ENCODE measurements around the gene RILPL1. TPM values are rescaled to one million over a fixed set of nuclear protein-coding genes. Genes with fewer than 3 reads are reported as not detected.
A peak's percentile ranks its signal among the peaks of the same experiment; 100 is the strongest.
"Not testable (repeated sequence)": the region's sequence is repeated elsewhere in the genome, so short reads cannot be mapped to it uniquely, and the experiment has no call there.

The RILPL1 gene
- total RNA-seq, 1 experiment from 2014 or later = 12.4 TPM

DNA sequence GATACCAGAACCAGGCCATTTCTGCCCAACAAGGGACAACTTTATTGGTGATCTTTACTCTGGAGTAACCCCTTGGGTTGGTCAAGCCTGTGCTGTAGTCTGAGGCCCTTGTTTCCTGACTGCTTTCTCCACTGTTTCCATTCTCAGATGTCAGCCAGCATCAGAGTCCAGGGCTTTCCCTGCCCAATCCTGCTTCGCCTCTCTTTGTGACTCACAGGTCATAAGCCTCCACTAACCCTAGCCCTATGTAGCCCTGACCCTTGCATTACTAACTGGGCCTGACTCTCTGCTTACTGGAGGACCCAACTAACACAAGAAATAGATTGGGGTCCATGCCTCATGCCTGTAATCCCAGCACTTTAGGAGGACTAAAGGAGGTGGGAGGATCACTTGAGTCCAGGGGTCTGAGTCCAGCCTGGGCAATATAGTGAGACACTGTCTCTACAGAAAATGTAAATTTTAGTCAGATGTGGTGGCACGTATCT is 84.2 kb downstream of the RILPL1 start:
- no peaks in the 10 kb centered on the region for H3K27me3 ChIP-seq (ENCODE audit: control insufficient read depth, insufficient read depth, low read length)
- no peaks in the 10 kb centered on the region for H3K36me3 ChIP-seq (replicated peaks; ENCODE audit: control insufficient read depth, insufficient read depth, low read length)
- DNase-seq = no peak
- H3K4me3 ChIP-seq (ENCODE audit: insufficient read depth, low read depth, low read length) = no peak overlapping the region

- H3K36me3 ChIP-seq (replicated peaks; ENCODE audit: control insufficient read depth, insufficient read depth, low read length) = no peaks in the 10 kb centered on the region
- H3K27me3 ChIP-seq (ENCODE audit: control insufficient read depth, insufficient read depth, low read length) = no peaks in the 10 kb centered on the region
- no peak for DNase-seq
- H3K4me3 ChIP-seq (ENCODE audit: insufficient read depth, low read depth, low read length) = no peak overlapping the region
Measured at GRCh38 chr12:123446333-123446713, 87.2 kb downstream of the RILPL1 start.

DNA sequence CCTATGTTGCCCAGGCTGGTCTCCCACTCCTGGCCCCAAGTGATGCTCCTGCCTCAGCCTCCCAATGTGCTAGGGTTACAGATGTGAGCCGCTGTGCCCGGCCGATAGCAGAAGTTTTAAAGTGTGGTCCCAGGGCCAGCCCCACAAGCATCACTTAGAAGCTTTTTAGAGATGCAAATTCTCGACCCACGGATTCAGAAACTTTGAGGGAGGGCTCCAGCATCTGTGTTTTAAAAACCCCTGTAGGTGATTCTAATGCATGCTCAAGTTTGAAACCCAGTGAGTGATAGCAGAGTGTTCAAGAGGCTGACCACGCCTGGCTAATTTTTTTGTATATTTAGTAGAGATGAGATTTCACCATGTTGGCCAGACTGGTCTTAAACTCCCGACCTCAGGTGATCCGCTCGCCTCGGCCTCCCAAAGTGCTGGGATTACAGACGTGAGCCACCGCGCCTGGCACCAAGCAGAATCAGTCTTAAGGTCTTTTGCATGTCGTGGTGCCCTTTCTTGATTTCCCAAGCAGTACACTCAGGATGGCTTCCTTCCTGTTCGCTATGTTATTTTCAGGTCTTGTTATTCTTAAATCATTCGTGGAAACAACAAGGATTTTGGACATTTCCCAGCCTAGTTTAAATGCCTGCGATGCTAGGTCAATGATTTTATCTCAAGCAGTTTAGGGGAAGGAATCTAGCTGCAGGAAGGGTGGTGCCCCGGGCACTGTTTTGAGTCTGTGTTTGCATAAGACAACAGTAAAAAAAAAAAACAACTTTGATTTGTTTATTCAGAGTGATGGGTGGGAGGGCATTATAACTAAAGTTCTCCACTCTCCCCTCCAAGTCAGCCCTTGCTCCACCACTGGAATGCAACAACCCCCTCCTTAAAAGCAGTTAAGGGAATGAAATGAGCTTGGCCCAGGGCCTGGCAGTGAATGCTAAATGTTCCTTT is 87.9 kb downstream of the RILPL1 start:
- H3K27me3 ChIP-seq (ENCODE audit: control insufficient read depth, insufficient read depth, low read length) = no peaks in the 10 kb centered on the region
- H3K36me3 ChIP-seq (replicated peaks; ENCODE audit: control insufficient read depth, insufficient read depth, low read length) = no peaks in the 10 kb centered on the region
- DNase-seq = no peak
- H3K4me3 ChIP-seq (ENCODE audit: insufficient read depth, low read depth, low read length) = no peak overlapping the region

DNA sequence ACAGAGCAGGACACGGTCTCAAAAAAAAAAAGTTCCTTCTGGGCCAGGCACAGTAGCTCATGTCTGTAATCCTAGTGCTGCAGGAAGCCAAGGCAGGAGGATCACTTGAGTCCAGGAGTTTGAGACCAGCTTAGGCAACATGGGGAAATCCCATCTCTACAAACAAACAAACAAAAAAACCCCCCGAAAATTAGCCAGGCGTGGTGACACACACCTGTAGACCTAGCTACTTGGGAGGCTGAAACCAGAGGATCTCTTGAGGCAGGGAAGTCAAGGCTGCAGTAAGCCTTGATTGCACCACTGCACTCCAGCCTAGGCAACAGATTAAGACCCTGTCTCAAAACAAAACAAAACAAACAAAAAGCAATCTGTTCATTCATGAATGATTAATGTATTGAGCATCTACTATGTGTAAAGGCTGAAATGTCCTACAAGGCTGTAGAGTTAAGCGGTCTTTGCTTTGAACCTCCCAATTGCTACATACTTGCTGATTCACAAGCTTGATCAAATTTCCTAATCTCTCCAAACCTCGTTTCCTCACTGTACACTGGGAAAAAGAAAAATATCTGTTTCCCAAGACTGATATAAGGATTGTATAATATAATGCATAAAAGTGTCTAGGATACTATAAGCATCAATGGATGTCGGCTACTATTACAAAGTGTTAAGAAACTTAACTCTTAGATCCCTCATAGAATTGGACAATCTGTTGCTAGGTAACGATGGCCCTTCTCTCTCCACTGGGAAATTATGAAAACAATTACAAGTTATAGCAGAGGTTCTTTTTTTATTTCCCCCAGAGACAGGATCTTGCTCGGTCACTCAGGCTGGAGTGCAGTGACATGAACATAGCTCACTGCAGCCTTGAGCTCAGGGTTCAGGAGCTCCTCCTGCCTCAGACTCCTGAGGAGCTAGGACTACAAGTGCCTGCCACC is 89.2 kb downstream of the RILPL1 start:
- no peak for DNase-seq
- Histone ChIP-seq H3K4me3 (ENCODE audit: insufficient read depth, low read depth, low read length) (no peak overlapping the region), H3K27me3 (ENCODE audit: control insufficient read depth, insufficient read depth, low read length) (no peaks in the 10 kb centered on the region), H3K36me3 (replicated peaks; ENCODE audit: control insufficient read depth, insufficient read depth, low read length) (no peaks in the 10 kb centered on the region)

GRCh38 chr12:123442774-123443173 is 90.7 kb downstream of the RILPL1 start:
- no peaks in the 10 kb centered on the region; the same call in 1 of the 2 replicates for H3K27me3 ChIP-seq (ENCODE audit: control insufficient read depth, insufficient read depth, low read length)
- H3K36me3 ChIP-seq (replicated peaks; ENCODE audit: control insufficient read depth, insufficient read depth, low read length) = no peaks in the 10 kb centered on the region
- no peak overlapping the region for H3K4me3 ChIP-seq (ENCODE audit: insufficient read depth, low read depth, low read length)
- no peak for DNase-seq

DNA sequence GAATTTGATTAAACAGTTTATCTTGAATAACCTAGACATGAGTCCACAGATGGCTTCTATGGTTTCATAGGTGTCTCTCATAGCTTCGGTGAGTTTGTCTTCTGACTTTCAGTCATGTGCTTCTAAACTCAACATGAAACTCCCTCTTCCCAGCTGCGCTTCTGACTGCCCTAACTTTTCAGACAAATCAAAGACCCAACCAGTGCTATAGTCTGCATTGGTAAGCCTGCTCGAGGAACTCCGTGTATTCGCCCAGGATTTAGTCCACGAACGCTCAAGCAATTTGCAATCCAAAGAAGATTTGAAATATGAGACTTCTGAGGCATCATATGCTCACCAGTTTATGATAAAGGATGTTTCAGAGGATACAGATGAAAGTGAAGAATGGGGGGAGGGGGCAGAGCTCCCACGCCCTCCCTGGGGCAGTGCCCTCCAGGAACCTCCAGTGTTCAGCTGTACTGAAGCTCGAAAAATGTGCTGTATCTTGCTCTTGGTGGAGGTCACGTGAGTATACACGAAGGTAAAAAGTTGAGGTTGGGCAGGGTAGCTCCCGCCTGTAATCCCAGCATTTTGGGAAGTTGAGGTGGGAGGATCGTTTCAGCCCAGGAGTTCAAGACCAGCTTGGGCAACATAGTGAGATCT is 91.9 kb downstream of the RILPL1 start:
- no peak for DNase-seq
- H3K36me3 ChIP-seq (replicated peaks; ENCODE audit: control insufficient read depth, insufficient read depth, low read length) = no peaks in the 10 kb centered on the region
- H3K4me3 ChIP-seq (ENCODE audit: insufficient read depth, low read depth, low read length) = no peak overlapping the region
- peaks cover 5% of the 10 kb centered on the region for H3K27me3 ChIP-seq (ENCODE audit: control insufficient read depth, insufficient read depth, low read length)

- Histone ChIP-seq H3K4me3 (ENCODE audit: insufficient read depth, low read depth, low read length) (peak within 1 kb of the TSS; percentile 65), H3K27me3 (ENCODE audit: control insufficient read depth, insufficient read depth, low read length) (peaks cover 14% of the 10 kb centered on the region), H3K36me3 (replicated peaks; ENCODE audit: control insufficient read depth, insufficient read depth, low read length) (no peaks in the 10 kb centered on the region)
- peak; percentile 92 for DNase-seq
Measured at GRCh38 chr12:123436017-123436964, 97.2 kb downstream of the RILPL1 start, which contains the start of gene RILPL2. Gene RILPL2, minus strand, starts transcription at chr12:123436684. Its CDS starts 264 bp downstream, at chr12:123436420.

DNA sequence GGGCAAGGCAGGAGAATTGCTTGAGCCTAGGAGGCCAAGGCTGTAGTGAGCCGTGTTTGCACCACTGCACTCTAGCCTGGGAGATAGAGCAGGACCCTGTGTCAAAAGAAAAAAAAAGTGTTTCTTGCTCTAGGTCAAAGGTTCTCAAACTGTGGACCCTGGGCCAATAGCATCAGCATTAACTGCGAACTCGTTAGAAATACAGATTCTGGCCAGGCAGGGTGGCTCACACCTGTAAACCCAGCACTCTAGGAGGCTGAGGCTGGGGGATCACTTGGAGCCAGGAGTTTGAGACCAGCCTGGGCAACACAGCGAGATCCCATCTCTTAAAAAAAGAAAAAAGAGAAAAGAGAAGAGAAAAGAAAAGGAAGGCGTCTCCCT is 97.9 kb downstream of the RILPL1 start:
- Histone ChIP-seq H3K4me3 (ENCODE audit: insufficient read depth, low read depth, low read length) (peak overlapping the region; percentile 65), H3K27me3 (ENCODE audit: control insufficient read depth, insufficient read depth, low read length) (peaks cover 14% of the 10 kb centered on the region), H3K36me3 (replicated peaks; ENCODE audit: control insufficient read depth, insufficient read depth, low read length) (no peaks in the 10 kb centered on the region)
- DNase-seq = no peak

- H3K27me3 ChIP-seq (ENCODE audit: control insufficient read depth, insufficient read depth, low read length) = peaks cover 14% of the 10 kb centered on the region
- DNase-seq = no peak
- H3K36me3 ChIP-seq (replicated peaks; ENCODE audit: control insufficient read depth, insufficient read depth, low read length) = no peaks in the 10 kb centered on the region
- H3K4me3 ChIP-seq (ENCODE audit: insufficient read depth, low read depth, low read length) = no peak overlapping the region
Measured at GRCh38 chr12:123433615-123434014, 99.9 kb downstream of the RILPL1 start.

- H3K36me3 ChIP-seq (replicated peaks; ENCODE audit: control insufficient read depth, insufficient read depth, low read length); DNase-seq; H3K4me3 ChIP-seq (ENCODE audit: insufficient read depth, low read depth, low read length): not testable (repeated sequence)
- peaks cover 14% of the 10 kb centered on the region for H3K27me3 ChIP-seq (ENCODE audit: control insufficient read depth, insufficient read depth, low read length)
Measured at GRCh38 chr12:123431951-123432817, 101.3 kb downstream of the RILPL1 start.

GRCh38 chr12:123429101-123429500 is 104.4 kb downstream of the RILPL1 start:
- not testable (repeated sequence) for H3K27me3 ChIP-seq (ENCODE audit: control insufficient read depth, insufficient read depth, low read length); H3K4me3 ChIP-seq (ENCODE audit: insufficient read depth, low read depth, low read length); DNase-seq; H3K36me3 ChIP-seq (replicated peaks; ENCODE audit: control insufficient read depth, insufficient read depth, low read length)

DNA sequence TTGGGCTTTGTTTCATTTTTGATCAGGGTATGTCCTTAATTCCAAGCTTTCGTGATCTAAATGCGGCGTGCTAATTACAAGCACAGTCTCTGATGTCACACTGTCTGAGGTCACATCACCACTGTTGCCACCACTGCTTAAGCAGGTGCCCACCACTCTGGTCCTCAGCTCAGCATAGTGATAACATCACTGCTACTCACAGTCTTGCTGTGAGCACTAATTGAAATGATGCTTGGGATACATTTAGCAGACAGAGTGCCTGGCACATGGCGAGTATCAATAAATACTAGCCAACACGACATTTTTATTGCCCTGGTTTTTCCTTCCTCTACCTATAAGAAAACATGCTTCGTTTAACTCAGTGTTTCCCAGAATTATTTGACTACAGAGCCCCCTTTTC is 104.9 kb downstream of the RILPL1 start:
- no peaks in the 10 kb centered on the region for H3K36me3 ChIP-seq (replicated peaks; ENCODE audit: control insufficient read depth, insufficient read depth, low read length)
- no peak for DNase-seq
- H3K27me3 ChIP-seq (ENCODE audit: control insufficient read depth, insufficient read depth, low read length) = no peaks in the 10 kb centered on the region
- no peak overlapping the region for H3K4me3 ChIP-seq (ENCODE audit: insufficient read depth, low read depth, low read length)
